HUES6 (cell line): ENCODE data around the gene TRIO.
A peak's percentile ranks its signal among the peaks of the same experiment; 100 is the strongest.

Experiments
- H3K27ac ChIP-seq: 2 replicates; pipeline ENCODE4 v1.7.0; 2013; ENCODE audit warnings: low read depth, mild to moderate bottlenecking, low read length, inconsistent platforms
- H3K27me3 ChIP-seq: 2 replicates; pipeline ENCODE4 v1.6.1; 2013; ENCODE audit warnings: low read length; ENCODE audit not compliant: control insufficient read depth, insufficient read depth
- H3K36me3 ChIP-seq: 2 replicates; pipeline ENCODE4 v1.6.1; 2013; ENCODE audit warnings: low read length; ENCODE audit not compliant: control insufficient read depth, insufficient read depth
- H3K4me1 ChIP-seq: 2 replicates; pipeline ENCODE4 v1.6.1; 2013; ENCODE audit warnings: low read length; ENCODE audit not compliant: control insufficient read depth, insufficient read depth
- H3K4me3 ChIP-seq: 2 replicates; pipeline ENCODE4 v1.5.1; 2013; ENCODE audit warnings: low read depth, low read length
- H3K9ac ChIP-seq: one replicate; pipeline ENCODE4 v1.6.1; 2013; ENCODE audit warnings: mild to moderate bottlenecking, low read length
- H3K9me3 ChIP-seq: 2 replicates; pipeline ENCODE4 v1.6.1; 2013; ENCODE audit warnings: low read depth, low read length; ENCODE audit not compliant: control insufficient read depth, insufficient read depth

Gene TRIO

GRCh38 chr5:14444161-14444560, 301.0 kb downstream of the TRIO start:
- peaks cover 37% of the 10 kb centered on the region for H3K4me1 ChIP-seq
- no peak overlapping the region for H3K27ac ChIP-seq
- H3K36me3 ChIP-seq = no peaks in the 10 kb centered on the region
- no peak overlapping the region for H3K9ac ChIP-seq
- no peaks in the 10 kb centered on the region for H3K9me3 ChIP-seq
- H3K4me3 ChIP-seq = no peak overlapping the region
- H3K27me3 ChIP-seq = no peaks in the 10 kb centered on the region

- Histone ChIP-seq H3K27ac (peak overlapping the region; percentile 43; the same call in 1 of the 2 replicates), H3K4me1 (peaks cover 37% of the 10 kb centered on the region), H3K4me3 (no peak overlapping the region), H3K27me3 (no peaks in the 10 kb centered on the region), H3K36me3 (no peaks in the 10 kb centered on the region), H3K9ac (no peak overlapping the region), H3K9me3 (no peaks in the 10 kb centered on the region)
Measured at GRCh38 chr5:14445013-14445412, 301.9 kb downstream of the TRIO start.

- Histone ChIP-seq H3K27ac (peak overlapping the region; percentile 42; the same call in 1 of the 2 replicates), H3K36me3 (peaks cover 6% of the 10 kb centered on the region), H3K4me1 (peaks cover 37% of the 10 kb centered on the region), H3K4me3 (peak overlapping the region; percentile 31; the same call in 1 of the 2 replicates), H3K9me3 (no peaks in the 10 kb centered on the region), H3K9ac (peak overlapping the region; percentile 52), H3K27me3 (no peaks in the 10 kb centered on the region)
Measured at GRCh38 chr5:14445576-14446290, 302.6 kb downstream of the TRIO start.

- H3K36me3 ChIP-seq = peaks cover 10% of the 10 kb centered on the region
- H3K9me3 ChIP-seq = no peaks in the 10 kb centered on the region
- H3K27ac ChIP-seq = no peak overlapping the region
- H3K4me3 ChIP-seq = no peak overlapping the region
- H3K27me3 ChIP-seq = no peaks in the 10 kb centered on the region
- H3K9ac ChIP-seq = no peak overlapping the region
- H3K4me1 ChIP-seq = peaks cover 53% of the 10 kb centered on the region
Measured at GRCh38 chr5:14447958-14448911, 305.1 kb downstream of the TRIO start.

GRCh38 chr5:14449052-14449661, 306.0 kb downstream of the TRIO start:
- Histone ChIP-seq H3K27me3 (no peaks in the 10 kb centered on the region), H3K27ac (no peak overlapping the region), H3K36me3 (peaks cover 15% of the 10 kb centered on the region), H3K9me3 (no peaks in the 10 kb centered on the region), H3K4me1 (peaks cover 53% of the 10 kb centered on the region), H3K9ac (no peak overlapping the region), H3K4me3 (no peak overlapping the region)

GRCh38 chr5:14450018-14450524, 306.9 kb downstream of the TRIO start:
- peaks cover 23% of the 10 kb centered on the region for H3K36me3 ChIP-seq
- no peak overlapping the region for H3K27ac ChIP-seq
- peaks cover 48% of the 10 kb centered on the region for H3K4me1 ChIP-seq

GRCh38 chr5:14450742-14451141, 307.6 kb downstream of the TRIO start:
- H3K36me3 ChIP-seq = peaks cover 23% of the 10 kb centered on the region
- H3K9ac ChIP-seq = no peak overlapping the region
- H3K9me3 ChIP-seq = peaks cover 7% of the 10 kb centered on the region; the same call in 1 of the 2 replicates
- H3K4me1 ChIP-seq = peaks cover 41% of the 10 kb centered on the region
- no peak overlapping the region for H3K4me3 ChIP-seq
- no peaks in the 10 kb centered on the region for H3K27me3 ChIP-seq
- H3K27ac ChIP-seq = no peak overlapping the region

More at GRCh38 chr5:14450018-14450524, 306.9 kb downstream of the TRIO start:
- Histone ChIP-seq H3K27me3 (no peaks in the 10 kb centered on the region), H3K9me3 (peaks cover 7% of the 10 kb centered on the region; the same call in 1 of the 2 replicates), H3K4me3 (no peak overlapping the region), H3K9ac (no peak overlapping the region)

- Histone ChIP-seq H3K27me3 (no peaks in the 10 kb centered on the region), H3K9ac (no peak overlapping the region), H3K27ac (no peak overlapping the region), H3K36me3 (peaks cover 23% of the 10 kb centered on the region), H3K4me3 (no peak overlapping the region), H3K4me1 (peaks cover 34% of the 10 kb centered on the region), H3K9me3 (peaks cover 12% of the 10 kb centered on the region; the same call in 1 of the 2 replicates)
Measured at GRCh38 chr5:14451871-14452270, 308.7 kb downstream of the TRIO start.

- Histone ChIP-seq H3K4me1 (peaks cover 31% of the 10 kb centered on the region), H3K9ac (no peak overlapping the region), H3K9me3 (peaks cover 12% of the 10 kb centered on the region; the same call in 1 of the 2 replicates), H3K27me3 (no peaks in the 10 kb centered on the region), H3K27ac (no peak overlapping the region), H3K36me3 (peaks cover 23% of the 10 kb centered on the region), H3K4me3 (no peak overlapping the region)
Measured at GRCh38 chr5:14452685-14453454, 309.7 kb downstream of the TRIO start.

GRCh38 chr5:14453481-14453880, 310.3 kb downstream of the TRIO start:
- Histone ChIP-seq H3K27ac (no peak overlapping the region), H3K4me1 (peaks cover 24% of the 10 kb centered on the region)

More at GRCh38 chr5:14453481-14453880, 310.3 kb downstream of the TRIO start:
- H3K36me3 ChIP-seq = peaks cover 25% of the 10 kb centered on the region
- no peak overlapping the region for H3K9ac ChIP-seq
- H3K27me3 ChIP-seq = no peaks in the 10 kb centered on the region
- H3K4me3 ChIP-seq = no peak overlapping the region
- peaks cover 12% of the 10 kb centered on the region; the same call in 1 of the 2 replicates for H3K9me3 ChIP-seq
